ENCODE results near the gene SH2B3.
"Not testable (repeated sequence)": the region's sequence is repeated elsewhere in the genome, so short reads cannot be mapped to it uniquely, and the experiment has no call there.

GRCh38 chr12:111402490-111402824 is 3.3 kb upstream of the SH2B3 start:
- not testable (repeated sequence) for TF ChIP-seq POLR2A (IDR thresholded peaks at IDR 0.05)
- TF ChIP-seq, protein P1, sequence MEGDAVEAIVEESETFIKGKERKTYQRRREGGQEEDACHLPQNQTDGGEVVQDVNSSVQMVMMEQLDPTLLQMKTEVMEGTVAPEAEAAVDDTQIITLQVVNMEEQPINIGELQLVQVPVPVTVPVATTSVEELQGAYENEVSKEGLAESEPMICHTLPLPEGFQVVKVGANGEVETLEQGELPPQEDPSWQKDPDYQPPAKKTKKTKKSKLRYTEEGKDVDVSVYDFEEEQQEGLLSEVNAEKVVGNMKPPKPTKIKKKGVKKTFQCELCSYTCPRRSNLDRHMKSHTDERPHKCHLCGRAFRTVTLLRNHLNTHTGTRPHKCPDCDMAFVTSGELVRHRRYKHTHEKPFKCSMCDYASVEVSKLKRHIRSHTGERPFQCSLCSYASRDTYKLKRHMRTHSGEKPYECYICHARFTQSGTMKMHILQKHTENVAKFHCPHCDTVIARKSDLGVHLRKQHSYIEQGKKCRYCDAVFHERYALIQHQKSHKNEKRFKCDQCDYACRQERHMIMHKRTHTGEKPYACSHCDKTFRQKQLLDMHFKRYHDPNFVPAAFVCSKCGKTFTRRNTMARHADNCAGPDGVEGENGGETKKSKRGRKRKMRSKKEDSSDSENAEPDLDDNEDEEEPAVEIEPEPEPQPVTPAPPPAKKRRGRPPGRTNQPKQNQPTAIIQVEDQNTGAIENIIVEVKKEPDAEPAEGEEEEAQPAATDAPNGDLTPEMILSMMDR (IDR thresholded peaks at IDR 0.05), result not testable (repeated sequence)

Data from heart left ventricle (tissue), 13 donors.